Ascending aorta (tissue), 2 donors: Measurements from ENCODE around the gene RALGDS. TPM values are rescaled to one million over a fixed set of nuclear protein-coding genes. Genes with fewer than 3 reads are reported as not detected.
"Not testable (repeated sequence)": the region's sequence is repeated elsewhere in the genome, so short reads cannot be mapped to it uniquely, and the experiment has no call there.

Experiments
- DNase-seq, 2 donors: peaks; one replicate each; pipeline ENCODE4 v3.0.0-alpha.2; 2019; ENCODE audit warnings: low spot score in 2 of 2
- H3K27ac ChIP-seq, 2 donors: fragments of 200-600 bp; sonication (generic); one replicate each; pipeline ENCODE4 v1.5.1; 2016 to 2017; ENCODE audit warnings: mild to moderate bottlenecking in 1 of 2
- H3K27me3 ChIP-seq: fragments of 200-600 bp; sonication (generic); one replicate; pipeline ENCODE4 v1.5.1; 2017
- H3K36me3 ChIP-seq, 2 donors: fragments of 200-600 bp; sonication (generic); one replicate each; pipeline ENCODE4 v1.5.1; 2016
- H3K4me1 ChIP-seq, 2 donors: fragments of 200-600 bp; sonication (generic); one replicate each; pipeline ENCODE4 v1.5.1; 2016 to 2017; ENCODE audit warnings: mild to moderate bottlenecking in 1 of 2
- H3K4me3 ChIP-seq, 2 donors: fragments of 200-600 bp; sonication (generic); one replicate each; pipeline ENCODE4 v1.5.1; 2016 to 2017; ENCODE audit warnings: mild to moderate bottlenecking in 1 of 2
- H3K9me3 ChIP-seq, 2 donors: fragments of 200-600 bp; sonication (generic); one replicate each; pipeline ENCODE4 v1.5.1; 2016
- CTCF ChIP-seq, 3 experiments: fragments of 200-600 bp in 2 of 3; fragments of 450-650 bp in 1 of 3; sonication (generic) in 2 of 3; IDR thresholded peaks; one replicate each; pipeline ENCODE4 v1.5.1; 2016 to 2019; ENCODE audit warnings: antibody characterized with exemption in 3 of 3, mild to moderate bottlenecking in 1 of 3, moderate library complexity in 1 of 3
- intact Hi-C: fragments of 100-400 bp; cut with DNase I; formaldehyde crosslinking; loops from one replicate; pipeline ENCODE4 v1.15.1; 2023
- total RNA-seq: library from RNA; depleted of rRNA; stranded (reverse); fragments of >200 nt; gene quantifications from one replicate; pipeline ENCODE4 v1.1.0, GENCODE V29; 2016

The RALGDS gene
- total RNA-seq, 1 donor from 2014 or later: 53.9 TPM

GRCh38 chr9:133094842-133095393, 26.1 kb downstream of the RALGDS start:
- intact Hi-C loops: no loop called here
- no peak for TF ChIP-seq CTCF (IDR thresholded peaks at IDR 0.05)

GRCh38 chr9:133094351-133094750, 26.7 kb downstream of the RALGDS start:
- H3K4me3 ChIP-seq, H3K4me1 ChIP-seq, H3K27me3 ChIP-seq, DNase-seq, intact Hi-C loops, H3K27ac ChIP-seq: not testable (repeated sequence)
- H3K36me3 ChIP-seq: peaks cover 16 to 31% of the 10 kb centered on the region in 2 donors
- peaks cover 6 to 16% of the 10 kb centered on the region in 2 donors for H3K9me3 ChIP-seq

More at GRCh38 chr9:133094842-133095393, 26.1 kb downstream of the RALGDS start:
- H3K36me3 ChIP-seq: peaks cover 21 to 37% of the 10 kb centered on the region in 2 donors
- no peaks in the 10 kb centered on the region for H3K4me1 ChIP-seq
- H3K27ac ChIP-seq: no peak overlapping the region
- peaks cover 6 to 16% of the 10 kb centered on the region in 2 donors for H3K9me3 ChIP-seq
- H3K27me3 ChIP-seq: no peaks in the 10 kb centered on the region
- no peak overlapping the region for H3K4me3 ChIP-seq
- DNase-seq: no peak

GRCh38 chr9:133090752-133091385, 30.2 kb downstream of the RALGDS start:
- no peak overlapping the region for H3K4me3 ChIP-seq
- no peak for TF ChIP-seq CTCF (IDR thresholded peaks at IDR 0.05)
- intact Hi-C loops: no loop called here
- no peak overlapping the region for H3K27ac ChIP-seq
- peaks cover 0 to 4% of the 10 kb centered on the region in 2 donors for H3K9me3 ChIP-seq
- no peaks in the 10 kb centered on the region for H3K36me3 ChIP-seq
- no peaks in the 10 kb centered on the region for H3K4me1 ChIP-seq
- no peak for DNase-seq
- H3K27me3 ChIP-seq: no peaks in the 10 kb centered on the region

GRCh38 chr9:133090187-133090586, 30.9 kb downstream of the RALGDS start:
- H3K27ac ChIP-seq: no peak overlapping the region
- no peak for TF ChIP-seq CTCF (IDR thresholded peaks at IDR 0.05)
- DNase-seq: no peak

GRCh38 chr9:133089271-133089671, 31.8 kb downstream of the RALGDS start:
- Histone ChIP-seq H3K27me3 (no peaks in the 10 kb centered on the region), H3K4me3 (no peak overlapping the region), H3K9me3 (no peaks in the 10 kb centered on the region), H3K4me1 (no peaks in the 10 kb centered on the region), H3K27ac (no peak overlapping the region), H3K36me3 (no peaks in the 10 kb centered on the region)
- DNase-seq: no peak
- TF ChIP-seq CTCF (IDR thresholded peaks at IDR 0.05): no peak
- intact Hi-C loops: no loop called here

More at GRCh38 chr9:133090187-133090586, 30.9 kb downstream of the RALGDS start:
- H3K36me3 ChIP-seq: no peaks in the 10 kb centered on the region
- H3K9me3 ChIP-seq: no peaks in the 10 kb centered on the region
- no peaks in the 10 kb centered on the region for H3K4me1 ChIP-seq
- H3K27me3 ChIP-seq: no peaks in the 10 kb centered on the region
- H3K4me3 ChIP-seq: no peak overlapping the region
- intact Hi-C loops: no loop called here

- Histone ChIP-seq H3K4me1 (no peaks in the 10 kb centered on the region), H3K27me3 (no peaks in the 10 kb centered on the region), H3K4me3 (no peak overlapping the region), H3K27ac (no peak overlapping the region), H3K9me3 (no peaks in the 10 kb centered on the region), H3K36me3 (no peaks in the 10 kb centered on the region)
- DNase-seq: no peak
- intact Hi-C loops: no loop called here
- TF ChIP-seq CTCF (IDR thresholded peaks at IDR 0.05): no peak
Measured at GRCh38 chr9:133088756-133089155, 32.3 kb downstream of the RALGDS start.
